ENCODE measurements around the gene CDH11. TPM values are rescaled to one million over a fixed set of nuclear protein-coding genes. Genes with fewer than 3 reads are reported as not detected.

The CDH11 gene
- total RNA-seq, 2 experiments from 2014 or later, result not detected

GRCh38 chr16:65068151-65068740 is 53.6 kb downstream of the CDH11 start:
- no peak overlapping the region for H3K4me2 ChIP-seq (ENCODE audit: low read length)
- no peaks in the 10 kb centered on the region for H4K20me1 ChIP-seq (ENCODE audit: insufficient read depth, low read length)
- no peaks in the 10 kb centered on the region for H3K9me2 ChIP-seq (ENCODE audit: insufficient read depth, low read length)
- H3K4me1 ChIP-seq (ENCODE audit: insufficient read depth, low read length, poor library complexity, severe bottlenecking), result no peaks in the 10 kb centered on the region
- ChIA-PET POLR2A (no interaction called here), CTCF (ENCODE audit: unreplicated experiment) (no interaction called here)
- no peaks in the 10 kb centered on the region for H3K79me2 ChIP-seq (ENCODE audit: insufficient read depth, low read depth, low read length)
- no peak for DNase-seq (ENCODE audit: low spot score)
- H3K36me3 ChIP-seq (ENCODE audit: insufficient read depth, low read length), result no peaks in the 10 kb centered on the region
- H3K9me3 ChIP-seq (ENCODE audit: low read length), result no peaks in the 10 kb centered on the region
- BruUV-seq (replicated peaks), result no TSS peak
- TF ChIP-seq, protein P1, sequence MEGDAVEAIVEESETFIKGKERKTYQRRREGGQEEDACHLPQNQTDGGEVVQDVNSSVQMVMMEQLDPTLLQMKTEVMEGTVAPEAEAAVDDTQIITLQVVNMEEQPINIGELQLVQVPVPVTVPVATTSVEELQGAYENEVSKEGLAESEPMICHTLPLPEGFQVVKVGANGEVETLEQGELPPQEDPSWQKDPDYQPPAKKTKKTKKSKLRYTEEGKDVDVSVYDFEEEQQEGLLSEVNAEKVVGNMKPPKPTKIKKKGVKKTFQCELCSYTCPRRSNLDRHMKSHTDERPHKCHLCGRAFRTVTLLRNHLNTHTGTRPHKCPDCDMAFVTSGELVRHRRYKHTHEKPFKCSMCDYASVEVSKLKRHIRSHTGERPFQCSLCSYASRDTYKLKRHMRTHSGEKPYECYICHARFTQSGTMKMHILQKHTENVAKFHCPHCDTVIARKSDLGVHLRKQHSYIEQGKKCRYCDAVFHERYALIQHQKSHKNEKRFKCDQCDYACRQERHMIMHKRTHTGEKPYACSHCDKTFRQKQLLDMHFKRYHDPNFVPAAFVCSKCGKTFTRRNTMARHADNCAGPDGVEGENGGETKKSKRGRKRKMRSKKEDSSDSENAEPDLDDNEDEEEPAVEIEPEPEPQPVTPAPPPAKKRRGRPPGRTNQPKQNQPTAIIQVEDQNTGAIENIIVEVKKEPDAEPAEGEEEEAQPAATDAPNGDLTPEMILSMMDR (conservative IDR thresholded peaks at IDR 0.05; ENCODE audit: low read length), result no peak
- TF ChIP-seq EZH2phosphoT487 (IDR thresholded peaks at IDR 0.05; ENCODE audit: borderline replicate concordance, low read depth, low read length), result no peak
- no peak overlapping the region for H3K4me3 ChIP-seq (ENCODE audit: low read depth, low read length, poor library complexity, severe bottlenecking)
- H2AFZ ChIP-seq (ENCODE audit: low read length), result no peak overlapping the region
- intact Hi-C loops (cut with micrococcal nuclease; ENCODE audit: unreplicated experiment), result no loop called here
- no peak overlapping the region for H3K27ac ChIP-seq (ENCODE audit: low read depth, low read length, poor library complexity, severe bottlenecking)

DNA sequence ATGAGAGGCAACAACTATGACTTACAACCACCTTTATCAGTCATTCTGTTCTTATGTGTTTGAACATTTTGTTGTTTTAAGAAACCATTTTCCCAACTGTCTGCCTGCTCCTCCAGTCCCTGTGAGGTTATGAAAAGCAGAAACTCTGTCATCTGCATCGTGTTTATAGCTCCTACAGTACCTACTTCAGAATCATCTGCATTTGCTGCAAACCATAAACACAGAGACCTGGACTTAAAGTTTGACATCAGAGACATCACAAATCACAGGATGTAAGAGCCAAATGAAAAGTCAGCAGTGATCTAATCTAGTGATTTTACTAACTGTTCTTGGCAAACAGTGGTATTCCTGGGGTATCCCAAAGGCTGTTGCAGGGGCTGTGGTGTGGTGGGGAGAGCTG is 55.2 kb downstream of the CDH11 start:
- intact Hi-C loops (cut with micrococcal nuclease; ENCODE audit: unreplicated experiment), result no loop called here
- Histone ChIP-seq H3K4me2 (ENCODE audit: low read length) (no peak overlapping the region), H2AFZ (ENCODE audit: low read length) (no peak overlapping the region), H3K4me3 (ENCODE audit: low read depth, low read length, poor library complexity, severe bottlenecking) (no peak overlapping the region), H4K20me1 (ENCODE audit: insufficient read depth, low read length) (no peaks in the 10 kb centered on the region), H3K79me2 (ENCODE audit: insufficient read depth, low read depth, low read length) (no peaks in the 10 kb centered on the region), H3K9me2 (ENCODE audit: insufficient read depth, low read length) (no peaks in the 10 kb centered on the region), H3K4me1 (ENCODE audit: insufficient read depth, low read length, poor library complexity, severe bottlenecking) (no peaks in the 10 kb centered on the region), H3K36me3 (ENCODE audit: insufficient read depth, low read length) (no peaks in the 10 kb centered on the region), H3K9me3 (ENCODE audit: low read length) (no peaks in the 10 kb centered on the region), H3K27ac (ENCODE audit: low read depth, low read length, poor library complexity, severe bottlenecking) (no peak overlapping the region)
- BruUV-seq (replicated peaks), result no TSS peak
- ChIA-PET CTCF (ENCODE audit: unreplicated experiment) (no interaction called here), POLR2A (interaction anchor here (0.7 kb wide), 1 partner anchor 940 kb away, joined by 3 read pairs; no protein-coding TSS in a partner anchor)
- DNase-seq (ENCODE audit: low spot score), result no peak
- TF ChIP-seq, protein P1 (conservative IDR thresholded peaks at IDR 0.05; ENCODE audit: low read length), result no peak
- no peak for TF ChIP-seq EZH2phosphoT487 (IDR thresholded peaks at IDR 0.05; ENCODE audit: borderline replicate concordance, low read depth, low read length)

DNA sequence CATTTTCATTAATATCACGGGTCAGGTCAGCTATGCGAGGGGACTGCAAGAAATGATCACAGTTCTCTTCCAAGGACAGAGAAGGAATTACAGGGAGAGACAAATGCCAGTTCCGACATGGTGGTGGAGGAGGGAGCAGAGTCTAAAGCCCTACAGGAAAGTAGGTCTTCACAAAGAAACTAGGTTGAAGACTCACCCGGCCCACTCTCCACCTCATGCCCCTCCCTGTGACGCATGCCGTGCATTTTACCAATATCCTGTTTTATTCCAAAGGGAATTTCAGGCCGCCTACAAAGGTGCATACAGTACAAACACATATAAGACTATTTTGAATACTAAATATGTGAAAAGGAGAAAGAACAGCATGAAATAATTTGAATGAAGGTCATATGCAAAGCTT is 56.8 kb downstream of the CDH11 start:
- no peak overlapping the region for H2AFZ ChIP-seq (ENCODE audit: low read length)
- H3K4me3 ChIP-seq (ENCODE audit: low read depth, low read length, poor library complexity, severe bottlenecking), result no peak overlapping the region
- no peak overlapping the region for H3K27ac ChIP-seq (ENCODE audit: low read depth, low read length, poor library complexity, severe bottlenecking)
- no peak overlapping the region for H3K4me2 ChIP-seq (ENCODE audit: low read length)
- no peaks in the 10 kb centered on the region for H3K79me2 ChIP-seq (ENCODE audit: insufficient read depth, low read depth, low read length)
- no TSS peak for BruUV-seq (replicated peaks)
- TF ChIP-seq, protein P1 (conservative IDR thresholded peaks at IDR 0.05; ENCODE audit: low read length), result no peak
- TF ChIP-seq EZH2phosphoT487 (IDR thresholded peaks at IDR 0.05; ENCODE audit: borderline replicate concordance, low read depth, low read length), result no peak
- H3K4me1 ChIP-seq (ENCODE audit: insufficient read depth, low read length, poor library complexity, severe bottlenecking), result no peaks in the 10 kb centered on the region
- H3K36me3 ChIP-seq (ENCODE audit: insufficient read depth, low read length), result no peaks in the 10 kb centered on the region
- H4K20me1 ChIP-seq (ENCODE audit: insufficient read depth, low read length), result no peaks in the 10 kb centered on the region
- DNase-seq (ENCODE audit: low spot score), result no peak
- no peaks in the 10 kb centered on the region for H3K9me2 ChIP-seq (ENCODE audit: insufficient read depth, low read length)
- POLR2A ChIA-PET, result no interaction called here
- CTCF ChIA-PET (ENCODE audit: unreplicated experiment), result no interaction called here
- intact Hi-C loops (cut with micrococcal nuclease; ENCODE audit: unreplicated experiment), result no loop called here
- H3K9me3 ChIP-seq (ENCODE audit: low read length), result no peaks in the 10 kb centered on the region

All from OCI-LY7 (cell line).